ENCODE results near the gene TSHZ3. TPM values are rescaled to one million over a fixed set of nuclear protein-coding genes. Genes with fewer than 3 reads are reported as not detected.

TSHZ3 gene
- total and polyA plus RNA-seq, 7 donors: 0.53 to 6.7 (median 2.2) TPM

DNA sequence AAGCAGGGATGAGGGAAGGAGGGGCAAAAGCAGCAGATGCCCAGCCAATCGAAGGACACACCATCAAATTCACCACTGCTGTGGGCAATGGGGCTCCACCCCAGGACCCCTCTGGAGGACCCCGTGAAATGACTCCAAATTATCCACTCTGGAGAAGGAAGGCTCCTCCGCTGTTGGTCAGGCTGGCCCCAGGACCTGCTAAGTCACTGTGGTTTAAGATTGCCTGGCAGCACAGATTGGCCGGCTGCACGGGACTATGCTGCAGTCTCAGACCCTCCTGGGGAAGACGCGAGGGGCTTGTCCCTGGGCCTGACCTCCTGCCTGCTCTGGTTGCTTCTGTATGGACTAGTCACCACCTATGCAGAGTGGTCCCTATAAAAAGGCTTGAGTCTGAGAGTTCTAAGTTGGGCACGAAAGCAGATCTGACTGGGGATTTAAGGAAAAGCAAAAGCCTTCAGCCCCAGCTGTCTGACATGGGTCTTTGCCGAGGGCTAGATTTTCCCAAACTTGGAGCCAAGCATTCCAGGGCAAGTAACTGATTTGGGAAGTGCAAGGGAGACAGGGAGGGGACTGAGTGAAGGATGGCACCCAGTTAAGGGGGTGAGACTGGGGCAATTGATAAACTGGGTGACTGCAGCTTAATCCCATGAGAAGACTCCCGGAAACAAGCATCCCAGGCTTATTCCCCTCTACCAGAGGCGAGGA is 91.7 kb downstream of the TSHZ3 start:
- intact Hi-C loops (cut with DNase I): no loop called here
- 48 to 71% (median 52%) methylated on average over 11 of the region's 11 CpGs for WGBS, 3 donors
- peaks cover 0 to 18% (median 0%) of the 10 kb centered on the region in 3 donors for H3K27me3 ChIP-seq (ENCODE audit: insufficient read depth in 3 of 3, low read length in 2 of 3)
- ATAC-seq (no peak), DNase-seq (no peak)
- no peaks in the 10 kb centered on the region for H3K36me3 ChIP-seq (ENCODE audit: insufficient read depth in 1 of 2, low read depth in 1 of 2)
- TF ChIP-seq CTCF (IDR thresholded peaks at IDR 0.05): no peak
- H3K27ac ChIP-seq: no peak overlapping the region
- H3K9me3 ChIP-seq: no peaks in the 10 kb centered on the region
- H3K4me3 ChIP-seq: no peak overlapping the region
- no peaks in the 10 kb centered on the region for H3K4me1 ChIP-seq

DNA sequence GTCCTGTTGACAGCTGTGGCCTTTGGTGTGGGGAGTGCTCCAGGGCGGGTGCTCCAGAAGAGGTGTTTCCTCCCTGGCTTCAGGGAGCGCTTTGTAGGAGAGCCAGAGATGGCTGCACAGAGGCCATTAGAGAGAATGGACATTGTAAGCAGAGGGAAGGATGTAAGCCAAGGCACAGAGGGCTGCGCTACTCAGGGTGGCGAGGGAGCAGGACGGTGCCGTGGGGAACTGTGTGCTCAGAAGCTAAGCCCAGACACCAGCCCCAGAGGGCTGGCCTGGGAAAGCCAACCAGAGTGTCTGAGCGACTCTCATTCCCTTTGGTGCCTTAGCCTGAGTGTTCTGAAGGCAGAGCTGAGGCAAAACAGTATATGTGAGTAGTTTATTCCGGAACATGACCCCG is 92.2 kb downstream of the TSHZ3 start:
- Histone ChIP-seq H3K36me3 (ENCODE audit: insufficient read depth in 1 of 2, low read depth in 1 of 2) (no peaks in the 10 kb centered on the region), H3K4me1 (no peaks in the 10 kb centered on the region), H3K27me3 (ENCODE audit: insufficient read depth in 3 of 3, low read length in 2 of 3) (peaks cover 0 to 15% (median 0%) of the 10 kb centered on the region in 3 donors), H3K9me3 (no peaks in the 10 kb centered on the region), H3K4me3 (no peak overlapping the region), H3K27ac (no peak overlapping the region)
- DNase-seq (no peak), ATAC-seq (no peak)
- 51 to 77% (median 61%) methylated on average over 9 of the region's 9 CpGs for WGBS, 3 donors
- no peak for TF ChIP-seq CTCF (IDR thresholded peaks at IDR 0.05)
- intact Hi-C loops (cut with DNase I): no loop called here

- DNase-seq (no peak), ATAC-seq (no peak)
- intact Hi-C loops (cut with DNase I): no loop called here
- no peaks in the 10 kb centered on the region for H3K36me3 ChIP-seq (ENCODE audit: insufficient read depth in 1 of 2, low read depth in 1 of 2)
- TF ChIP-seq CTCF (IDR thresholded peaks at IDR 0.05): no peak
- no peak overlapping the region for H3K27ac ChIP-seq
- H3K9me3 ChIP-seq: no peaks in the 10 kb centered on the region
- no peaks in the 10 kb centered on the region for H3K4me1 ChIP-seq
- H3K4me3 ChIP-seq: no peak overlapping the region
- WGBS, 3 donors: 75 to 93% (median 79%) methylated on average over 8 of the region's 8 CpGs
- peaks cover 0 to 13% (median 0%) of the 10 kb centered on the region in 3 donors for H3K27me3 ChIP-seq (ENCODE audit: insufficient read depth in 3 of 3, low read length in 2 of 3)
Observed at GRCh38 chr19:31256593-31256960, 92.7 kb downstream of the TSHZ3 start.

GRCh38 chr19:31255831-31256592 is 93.2 kb downstream of the TSHZ3 start:
- no peaks in the 10 kb centered on the region for H3K4me1 ChIP-seq
- H3K36me3 ChIP-seq (ENCODE audit: insufficient read depth in 1 of 2, low read depth in 1 of 2): no peaks in the 10 kb centered on the region
- WGBS, 3 donors: 79 to 90% (median 80%) methylated on average over 11 of the region's 11 CpGs
- ATAC-seq (no peak), DNase-seq (no peak)
- intact Hi-C loops (cut with DNase I): no loop called here
- H3K9me3 ChIP-seq: no peaks in the 10 kb centered on the region
- peaks cover 0 to 10% (median 0%) of the 10 kb centered on the region in 3 donors for H3K27me3 ChIP-seq (ENCODE audit: insufficient read depth in 3 of 3, low read length in 2 of 3)
- no peak overlapping the region for H3K4me3 ChIP-seq
- TF ChIP-seq CTCF (IDR thresholded peaks at IDR 0.05): no peak
- H3K27ac ChIP-seq: no peak overlapping the region

All from psoas muscle (tissue), 8 donors.